ENCODE data around the gene DSCAML1.
"Not testable (repeated sequence)": the region's sequence is repeated elsewhere in the genome, so short reads cannot be mapped to it uniquely, and the experiment has no call there.

The DSCAML1 gene

GRCh38 chr11:117415358-117415896 lies 381.6 kb downstream of the DSCAML1 start:
- DNase-seq, result no peak

DNA sequence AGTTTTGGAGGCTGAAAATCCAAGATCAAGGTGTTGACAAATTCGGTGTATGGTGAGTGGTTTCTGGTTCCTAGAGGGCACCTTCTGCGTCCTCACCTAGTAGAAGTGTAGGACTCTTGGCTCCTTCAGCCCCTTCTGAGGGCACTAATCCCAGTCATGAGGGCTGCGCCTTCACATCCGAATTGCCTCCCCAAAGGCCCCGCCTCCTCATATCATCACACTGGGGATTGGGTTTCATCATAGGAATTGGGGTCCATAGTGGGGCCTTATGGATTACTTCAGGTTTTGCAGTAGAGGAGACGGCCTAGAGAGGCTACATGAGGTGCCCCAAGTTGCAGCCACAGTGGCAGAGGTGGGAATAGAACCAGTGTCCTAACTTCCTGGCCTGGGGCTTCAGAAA lies 382.3 kb downstream of the DSCAML1 start:
- no peak for DNase-seq

DNA sequence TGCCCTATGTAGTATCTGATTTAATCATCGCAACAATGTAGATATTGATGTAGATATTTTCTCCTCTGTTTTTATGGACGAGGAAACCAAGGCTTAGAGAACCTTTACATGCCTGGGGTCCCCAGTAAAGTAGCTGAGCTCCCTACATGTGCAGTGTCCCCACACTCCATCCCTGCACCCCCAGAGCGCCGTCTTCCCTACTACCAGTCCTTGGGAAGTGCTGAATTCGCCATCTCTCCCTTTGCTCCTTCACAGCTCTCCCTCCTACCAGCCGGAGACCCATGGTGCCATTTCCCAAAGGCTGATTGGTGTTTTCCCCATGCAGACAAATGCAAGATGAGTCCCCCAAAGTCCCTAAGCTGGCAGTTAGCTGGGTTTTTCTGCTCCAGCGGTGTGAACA lies 383.4 kb downstream of the DSCAML1 start:
- no peak for DNase-seq

DNA sequence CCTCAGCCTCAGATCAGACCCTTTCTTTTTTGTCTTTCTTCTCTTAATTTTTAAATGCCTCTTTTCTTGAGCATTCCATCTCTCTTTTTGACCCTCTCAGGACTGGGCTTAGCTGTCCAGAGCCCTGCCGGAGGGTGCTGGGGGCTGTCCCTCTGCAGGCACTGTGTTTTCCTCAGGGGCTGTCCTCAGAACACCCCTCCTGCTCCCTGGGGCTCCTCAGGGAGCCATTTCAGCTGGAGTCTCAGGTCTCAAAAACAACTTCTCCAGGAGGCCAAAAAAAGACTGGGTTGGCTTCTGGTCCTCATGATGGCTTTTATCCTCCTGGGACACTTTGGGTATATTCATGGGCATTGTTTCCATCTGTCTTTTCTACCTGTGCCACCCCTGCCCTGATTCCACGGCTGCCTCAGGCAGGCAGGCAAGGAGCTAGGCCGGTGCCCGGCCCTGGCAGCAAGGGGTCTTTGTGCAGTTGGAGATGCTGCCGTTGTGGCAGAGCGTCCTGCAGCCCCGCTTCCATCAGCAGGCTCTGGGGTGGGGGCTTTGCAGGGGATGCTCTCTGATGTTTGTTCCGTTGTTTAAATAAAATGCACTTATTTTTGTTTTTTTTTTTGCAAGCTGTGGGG lies 384.3 kb downstream of the DSCAML1 start:
- DNase-seq, result no peak

- DNase-seq, result no peak
These were observed 384.8 kb downstream of the DSCAML1 start for GRCh38 chr11:117412176-117412575.

DNA sequence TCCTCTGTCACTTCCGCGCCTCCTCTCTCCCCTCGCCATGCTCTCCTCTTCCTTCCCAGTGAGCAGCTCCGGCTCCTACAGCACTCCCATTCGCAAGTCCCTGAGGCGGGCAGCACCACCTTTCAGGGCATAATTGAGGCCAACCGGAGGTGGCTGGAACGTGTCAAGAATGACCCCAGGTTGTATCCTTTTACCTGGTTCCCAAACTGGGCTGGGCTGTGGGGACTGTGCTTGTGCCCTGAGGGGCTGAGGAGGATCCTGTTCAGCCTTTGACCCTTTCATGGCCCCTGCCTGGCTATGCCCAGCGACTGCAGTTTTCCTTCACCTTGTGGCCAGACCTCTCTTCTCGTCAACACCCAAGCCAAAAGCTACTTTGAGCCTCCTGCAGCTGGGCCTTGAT lies 385.3 kb downstream of the DSCAML1 start:
- no peak for DNase-seq

DNA sequence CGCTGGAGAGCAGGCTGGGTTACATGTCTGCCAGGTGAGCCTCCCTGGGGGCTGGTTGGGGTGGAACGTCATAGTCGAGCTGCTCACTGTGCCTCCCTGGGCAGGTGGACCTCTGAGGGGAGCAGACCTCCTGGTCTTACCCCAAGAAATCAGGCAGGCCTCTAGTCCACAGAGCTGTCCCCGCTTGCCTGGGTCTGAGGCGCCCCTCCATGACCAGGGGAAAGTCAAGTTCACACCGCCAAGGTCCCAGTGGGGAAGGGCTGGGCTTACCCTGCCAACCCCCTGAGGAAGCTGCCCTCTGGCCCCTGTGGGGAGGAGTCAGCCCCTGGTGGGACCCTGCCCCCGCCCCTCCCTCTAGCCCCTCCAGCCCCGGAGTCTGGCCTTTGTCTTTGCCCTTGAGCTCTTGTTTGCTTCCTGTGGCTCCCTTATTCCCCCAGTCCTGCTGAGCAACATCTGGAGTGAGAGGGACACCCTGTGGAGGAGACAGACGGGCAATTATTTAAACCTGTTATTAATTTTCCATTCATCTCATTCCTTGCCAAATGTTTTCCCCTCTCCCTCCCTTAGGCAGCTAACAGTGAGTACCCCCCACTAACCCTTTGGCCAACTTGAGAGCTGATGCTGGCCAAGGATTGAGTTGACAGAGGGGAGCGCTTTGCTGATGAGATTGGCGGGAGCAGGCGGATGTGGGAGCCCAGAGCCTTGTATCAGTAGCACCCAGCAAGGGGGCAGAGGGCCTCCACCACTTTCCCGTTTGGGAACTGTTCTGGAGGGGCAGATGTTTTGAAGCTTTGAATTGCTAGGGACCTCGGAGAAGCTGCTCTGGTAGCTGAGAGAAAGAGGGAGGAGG lies 385.9 kb downstream of the DSCAML1 start:
- DNase-seq, result no peak

- DNase-seq, result no peak
These were observed 386.8 kb downstream of the DSCAML1 start for GRCh38 chr11:117410238-117410637.

GRCh38 chr11:117409511-117409910 lies 387.5 kb downstream of the DSCAML1 start:
- no peak for DNase-seq

DNA sequence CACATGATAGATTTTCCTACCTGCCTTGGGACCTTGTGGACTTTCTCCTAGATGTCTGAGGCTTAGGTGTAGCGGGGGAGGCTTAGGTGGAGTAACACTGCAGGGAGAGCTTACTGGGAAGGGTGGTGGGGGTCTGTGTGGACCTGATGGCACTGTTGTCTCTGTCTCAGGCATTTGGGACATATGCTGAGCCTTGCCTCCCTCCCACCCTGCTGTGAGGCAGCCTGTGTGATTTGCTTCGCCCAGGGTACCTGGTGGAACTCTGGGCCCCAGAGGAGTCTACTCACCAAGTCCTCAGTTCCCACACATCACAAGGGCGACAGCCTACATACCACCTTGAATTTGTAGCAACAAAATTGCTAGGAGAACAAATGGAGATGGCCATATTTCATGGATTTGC lies 388.7 kb downstream of the DSCAML1 start:
- no peak for DNase-seq

DNA sequence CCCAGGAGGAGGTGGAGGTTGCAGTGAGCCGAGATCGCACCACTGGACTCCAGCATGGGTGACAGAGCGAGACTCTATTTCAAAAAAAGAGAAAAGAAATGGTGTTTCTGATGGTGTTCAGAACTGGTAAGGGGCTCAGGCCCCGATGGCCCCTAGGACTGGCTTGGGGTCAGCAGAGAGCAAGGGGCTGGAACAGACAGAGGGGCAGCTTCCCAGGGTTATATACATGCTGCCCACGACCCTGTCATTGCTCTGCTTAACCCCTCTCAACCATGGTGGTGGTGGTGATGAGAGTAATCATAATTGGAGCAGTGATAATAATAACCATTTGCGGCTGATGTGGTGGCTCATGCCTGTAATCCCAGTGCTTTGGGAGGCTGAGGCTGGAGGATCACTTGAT lies 390.0 kb downstream of the DSCAML1 start:
- no peak for DNase-seq

- not testable (repeated sequence) for DNase-seq
These were observed 391.1 kb downstream of the DSCAML1 start for GRCh38 chr11:117405898-117406297.

DNA sequence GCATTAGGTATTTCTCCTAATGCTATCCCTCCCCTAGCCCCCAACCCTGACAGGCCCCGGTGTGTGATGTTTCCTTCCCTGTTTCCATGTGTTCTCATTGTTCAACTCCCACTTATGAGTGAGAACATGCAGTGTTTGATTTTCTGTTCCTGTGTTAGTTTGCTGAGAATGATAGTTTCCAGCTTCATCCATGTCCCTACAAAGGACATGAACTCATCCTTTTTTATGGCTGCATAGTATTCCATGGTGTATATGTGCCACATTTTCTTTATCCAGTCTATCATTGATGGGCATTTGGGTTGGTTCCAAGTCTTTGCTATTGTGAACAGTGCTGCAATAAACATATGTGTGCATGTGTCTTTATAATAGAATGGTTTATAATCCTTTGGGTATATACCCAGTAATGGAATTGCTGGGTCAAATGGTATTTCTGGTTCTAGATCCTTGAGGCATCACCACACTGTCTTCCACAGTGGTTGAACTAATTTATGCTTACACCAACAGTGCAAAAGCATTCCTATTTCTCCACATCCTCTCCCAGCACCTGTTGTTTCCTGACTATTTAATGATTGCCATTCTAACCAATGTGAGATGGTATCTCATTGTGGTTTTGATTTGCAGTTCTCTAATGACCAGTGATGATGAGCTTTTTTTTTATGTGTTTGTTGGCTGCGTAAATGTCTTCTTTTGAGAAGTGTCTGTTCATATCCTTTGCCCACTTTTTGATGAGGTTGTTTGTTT lies 397.7 kb downstream of the DSCAML1 start:
- not testable (repeated sequence) for DNase-seq

DNA sequence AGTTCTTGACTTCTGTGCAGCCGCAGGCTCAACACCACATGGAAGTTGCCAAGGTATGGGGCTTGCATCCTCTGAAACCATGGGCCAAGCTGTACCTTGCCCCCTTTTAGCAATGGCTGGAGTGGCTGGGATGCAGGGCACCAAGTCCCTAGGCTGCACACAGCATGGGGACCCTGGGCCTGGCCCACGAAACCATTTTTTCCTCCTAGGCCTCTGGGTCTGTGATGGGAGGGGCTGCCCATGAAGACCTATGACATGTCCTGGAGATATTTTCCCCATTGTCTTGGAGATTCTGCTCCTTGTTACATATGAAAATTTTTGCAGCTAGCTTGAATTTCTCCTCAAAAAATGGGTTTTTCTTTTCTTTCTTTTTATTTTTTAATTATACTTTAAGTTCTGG lies 398.4 kb downstream of the DSCAML1 start:
- DNase-seq, result not testable (repeated sequence)

- no peak for DNase-seq
These were observed 400.0 kb downstream of the DSCAML1 start for GRCh38 chr11:117396970-117397369.

DNA sequence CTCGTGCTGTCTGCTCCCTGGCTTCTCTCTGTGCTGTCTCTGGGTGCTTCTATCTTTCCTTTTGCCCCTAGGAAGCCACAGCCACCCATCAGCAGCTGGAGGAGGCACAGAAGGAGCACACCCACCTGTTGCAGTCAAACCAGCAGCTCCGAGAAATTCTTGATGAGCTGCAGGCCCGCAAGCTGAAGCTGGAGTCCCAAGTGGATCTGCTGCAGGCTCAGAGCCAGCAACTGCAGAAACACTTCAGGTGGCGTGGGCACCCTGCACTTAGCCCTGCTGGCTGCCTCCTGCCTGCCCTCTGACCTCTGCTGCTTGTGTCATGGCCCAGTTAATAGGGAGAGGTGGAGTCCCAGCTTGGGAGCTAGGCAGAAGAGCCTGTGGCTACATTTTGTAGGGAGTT lies 401.5 kb downstream of the DSCAML1 start:
- DNase-seq, result no peak

DNA sequence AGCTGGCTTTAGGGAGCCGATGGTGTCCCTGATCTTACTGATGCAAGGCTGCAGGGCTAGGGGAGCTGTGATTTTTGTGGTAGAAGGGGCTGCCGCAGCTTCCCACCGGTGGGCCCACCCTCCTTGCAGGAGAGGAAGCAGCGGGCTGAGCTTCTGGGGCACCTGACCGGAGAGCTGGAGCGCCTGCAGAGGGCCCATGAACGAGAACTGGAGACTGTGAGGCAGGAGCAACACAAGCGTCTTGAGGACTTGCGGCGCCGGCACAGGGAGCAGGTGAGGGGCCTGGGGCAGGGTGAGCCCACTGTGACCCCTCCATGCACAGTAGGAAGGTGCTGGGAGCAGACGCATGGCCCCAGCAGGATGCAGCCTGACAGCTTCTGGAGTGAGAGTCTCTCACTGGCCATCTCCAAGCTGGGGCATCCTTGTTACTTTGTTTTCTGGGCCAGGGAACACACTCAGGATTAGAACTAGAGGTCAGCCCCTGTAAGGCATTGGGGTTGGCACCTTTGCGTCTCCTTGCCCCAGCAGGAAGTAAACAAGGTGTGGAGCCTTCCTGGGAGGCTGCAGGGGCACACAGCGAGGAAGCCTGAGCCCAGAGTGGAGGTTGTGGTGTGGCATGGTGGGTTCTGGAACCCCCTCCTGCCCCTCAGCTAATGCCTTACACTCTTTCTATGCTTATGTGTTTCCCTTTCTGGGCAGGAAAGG lies 402.6 kb downstream of the DSCAML1 start:
- DNase-seq, result no peak

GRCh38 chr11:117392979-117393378 lies 404.0 kb downstream of the DSCAML1 start:
- DNase-seq, result no peak

DNA sequence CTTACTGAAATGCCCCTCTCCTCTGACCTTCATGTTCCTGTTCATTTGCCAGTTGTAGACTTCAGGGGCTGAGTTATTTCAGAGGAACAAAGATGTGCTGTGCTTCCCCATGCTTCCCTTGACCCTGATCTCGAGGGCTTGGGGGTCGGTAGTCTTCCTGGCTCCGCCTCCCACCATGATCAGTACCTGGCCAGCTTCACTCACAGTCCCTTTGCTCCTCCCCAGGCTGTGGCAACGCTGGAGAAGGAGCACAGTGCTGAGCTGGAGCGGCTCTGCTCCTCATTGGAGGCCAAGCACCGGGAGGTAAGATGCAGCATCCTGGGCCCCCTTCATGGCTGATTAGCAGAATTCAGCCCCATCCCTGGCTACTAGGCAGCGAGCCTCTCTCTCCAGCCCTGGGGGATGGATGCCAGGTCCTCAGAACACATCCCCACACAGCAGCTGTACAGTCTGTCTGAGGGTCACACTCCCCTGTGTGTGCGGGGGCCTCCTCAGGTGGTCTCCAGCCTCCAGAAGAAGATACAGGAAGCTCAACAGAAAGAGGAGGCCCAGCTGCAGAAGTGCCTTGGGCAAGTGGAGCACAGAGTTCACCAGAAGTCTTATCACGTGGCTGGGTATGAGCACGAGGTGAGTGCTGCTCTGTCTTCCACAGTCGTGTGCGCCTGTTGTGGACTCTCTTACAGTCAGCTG lies 404.9 kb downstream of the DSCAML1 start:
- DNase-seq, result no peak

DNA sequence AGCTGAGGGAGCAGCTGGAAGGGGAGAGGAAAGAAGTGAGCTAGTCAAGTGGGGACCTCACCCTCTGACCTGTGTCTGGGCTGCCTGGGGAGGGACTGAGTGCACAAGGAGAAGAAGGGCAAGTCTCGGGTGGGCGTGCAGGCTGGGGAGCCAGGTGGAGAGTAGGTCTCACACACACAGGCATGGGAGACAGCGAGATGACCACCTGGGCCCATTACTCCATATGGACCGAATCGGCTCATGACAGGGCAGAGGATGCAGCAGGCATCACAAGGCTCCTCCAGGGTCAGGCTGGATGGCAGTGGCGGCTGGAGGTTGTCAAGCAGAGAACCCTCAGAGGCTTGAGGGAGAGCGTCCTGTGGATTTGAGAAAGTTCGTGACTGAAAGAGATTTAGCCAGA lies 405.8 kb downstream of the DSCAML1 start:
- no peak for DNase-seq

- no peak for DNase-seq
These were observed 406.3 kb downstream of the DSCAML1 start for GRCh38 chr11:117390743-117391142.

All from NCI-H2029 (cell line).